ENCODE measurements around the gene GDF15.

GRCh38 chr19:18425515-18426415 is 39.8 kb downstream of the GDF15 start:
- TF ChIP-seq EZH2 (IDR thresholded peaks at IDR 0.05; ENCODE audit: low read depth) (no peak), CTCF (conservative IDR thresholded peaks at IDR 0.05) (no peak)

All from PC-9 (cell line).